Endothelial cell of umbilical vein (primary cell): Measurements from ENCODE around the gene PDSS2. TPM values are rescaled to one million over a fixed set of nuclear protein-coding genes. Genes with fewer than 3 reads are reported as not detected.

Experiments
- BruUV-seq: library from RNA; stranded (reverse); fragments of 400-500 nt; replicated peaks from 2 replicates; lab custom pipeline; 2021; lab: Mats Ljungman, UMichigan
- CTCF ChIA-PET: fragments of 300-600, 350-600 bp; sonication (Branson Sonifier 250); formaldehyde crosslinking; loops from one replicate; lab custom pipeline; 2021; ENCODE audit warnings: antibody characterized with exemption, inconsistent platforms; lab: Charles Lee
- POLR2A ChIA-PET: fragments of 300-600, 350-600 bp; sonication (Branson Sonifier 250); formaldehyde crosslinking; loops from one replicate; lab custom pipeline; 2021; ENCODE audit warnings: antibody characterized with exemption, inconsistent platforms; lab: Charles Lee
- DNase-seq: peaks from one replicate; pipeline ENCODE4 v3.0.0-alpha.2; 2011; ENCODE audit warnings: low read depth, low spot score
- FAIRE-seq: peaks from 2 replicates; lab custom pipeline; 2011; peaks lifted over from hg19 to GRCh38; lab: Jason Lieb, UNC
- H2AFZ ChIP-seq: 2 replicates; pipeline ENCODE4 v1.6.0; 2012; ENCODE audit warnings: low read depth, low read length, control low read depth, inconsistent platforms
- H3K27ac ChIP-seq: 2 replicates; pipeline ENCODE4 v1.5.1; 2011; ENCODE audit warnings: low read depth, mild to moderate bottlenecking, control low read depth, low read length, moderate library complexity; ENCODE audit not compliant: insufficient read depth
- H3K27me3 ChIP-seq, 2 experiments: 2 replicates each; pipeline versions ENCODE4 v1.6.0 to v1.6.1; 2011; ENCODE audit warnings: low read length in 2 of 2, mixed read lengths in 1 of 2; ENCODE audit not compliant: control insufficient read depth in 2 of 2, insufficient read depth in 2 of 2
- H3K36me3 ChIP-seq, 2 experiments: 2 replicates in 1 of 2; 3 replicates in 1 of 2; pipeline ENCODE4 v1.5.1; 2011; ENCODE audit warnings: low read length in 2 of 2, mild to moderate bottlenecking in 1 of 2, moderate library complexity in 1 of 2; ENCODE audit not compliant: control insufficient read depth in 2 of 2, insufficient read depth in 2 of 2; ENCODE audit errors: extremely low read depth in 1 of 2
- H3K4me1 ChIP-seq: 3 replicates; pipeline ENCODE4 v1.5.1; 2011; ENCODE audit warnings: mild to moderate bottlenecking, low read length; ENCODE audit not compliant: control insufficient read depth, insufficient read depth; ENCODE audit errors: extremely low read depth
- H3K4me2 ChIP-seq: 2 replicates; pipeline ENCODE4 v1.6.1; 2011; ENCODE audit warnings: low read length, control low read depth, mixed read lengths; ENCODE audit not compliant: insufficient read depth
- H3K4me3 ChIP-seq, 3 experiments: fragments of 200-600 bp in 1 of 3; sonication (generic), shearing (Covaris generic) in 1 of 3; replicated peaks in 1 of 3; 2 replicates each; pipeline ENCODE4 v1.5.1; 2011 to 2016; ENCODE audit warnings: control low read depth in 3 of 3, low read length in 3 of 3, mild to moderate bottlenecking in 2 of 3, inconsistent platforms in 1 of 3, low read depth in 1 of 3, moderate library complexity in 1 of 3; ENCODE audit not compliant: insufficient read depth in 1 of 3
- H3K79me2 ChIP-seq: 2 replicates; pipeline ENCODE4 v1.6.0; 2012; ENCODE audit warnings: low read length, inconsistent platforms; ENCODE audit not compliant: control insufficient read depth, insufficient read depth
- H3K9ac ChIP-seq: replicated peaks from 2 replicates; pipeline ENCODE3; 2011; ENCODE audit warnings: low read length, control low read depth; ENCODE audit not compliant: insufficient read depth; ENCODE audit errors: extremely low read depth
- H3K9me1 ChIP-seq: replicated peaks from 3 replicates; pipeline ENCODE4 v1.6.0; 2011; ENCODE audit warnings: mild to moderate bottlenecking, low read length; ENCODE audit not compliant: control insufficient read depth, insufficient read depth; ENCODE audit errors: extremely low read depth
- H3K9me3 ChIP-seq: replicated peaks from 2 replicates; pipeline ENCODE4 v1.5.1; 2012; ENCODE audit warnings: low read length, inconsistent platforms; ENCODE audit not compliant: control insufficient read depth, insufficient read depth
- H4K20me1 ChIP-seq: replicated peaks from 2 replicates; pipeline ENCODE3; 2011; ENCODE audit warnings: mild to moderate bottlenecking, low read length; ENCODE audit not compliant: control insufficient read depth, insufficient read depth; ENCODE audit errors: extremely low read depth
- EZH2 ChIP-seq: IDR thresholded peaks from 2 replicates; pipeline ENCODE4 v1.6.1; 2012; ENCODE audit warnings: borderline replicate concordance, low read depth, mild to moderate bottlenecking, moderate library complexity, low read length, inconsistent platforms; ENCODE audit not compliant: severe bottlenecking
- FOS ChIP-seq: IDR thresholded peaks from 2 replicates; pipeline ENCODE4 v1.6.1; 2011; ENCODE audit warnings: mild to moderate bottlenecking, low read length, moderate library complexity, borderline replicate concordance; ENCODE audit not compliant: insufficient read depth
- GATA2 ChIP-seq: IDR thresholded peaks from 2 replicates; pipeline ENCODE4 v1.7.0; 2011; ENCODE audit warnings: low read depth, mild to moderate bottlenecking, moderate library complexity, mixed read lengths, low read length; ENCODE audit not compliant: insufficient read length, insufficient read depth
- JUN ChIP-seq: IDR thresholded peaks from 2 replicates; pipeline ENCODE4 v1.6.1; 2011; ENCODE audit warnings: borderline replicate concordance, low read depth; ENCODE audit not compliant: insufficient read length, insufficient read depth
- MYC ChIP-seq: IDR thresholded peaks from one replicate; pipeline ENCODE4 v1.6.1; 2011; ENCODE audit warnings: mild to moderate bottlenecking, low read depth, low read length
- POLR2A ChIP-seq: IDR thresholded peaks from 2 replicates; pipeline ENCODE4 v1.6.1; 2012; ENCODE audit warnings: low read depth, mild to moderate bottlenecking, control low read depth, low read length
- POLR2AphosphoS5 ChIP-seq: IDR thresholded peaks from 2 replicates; pipeline ENCODE4 v1.6.1; 2012; ENCODE audit warnings: low read depth, mild to moderate bottlenecking, control low read depth, low read length, moderate library complexity; ENCODE audit not compliant: insufficient read depth
- dilution Hi-C: fragments of 300-500 bp; cut with MboI; formaldehyde crosslinking; loops from one replicate; pipeline ENCODE4 v1.15.0; 2019; ENCODE audit warnings: low sequenced_read_pairs; ENCODE audit not compliant: extremely low pct_ligation_motif_present
- intact Hi-C: fragments of 100-400 bp; cut with micrococcal nuclease; formaldehyde crosslinking; loops from one replicate; pipeline ENCODE4 v1.10.0; 2022
- polyA plus RNA-seq, 4 experiments: library from polyadenylated mRNA; depleted of rRNA in 3 of 4; stranded (reverse) in 3 of 4; unstranded in 1 of 4; fragments of >200 nt; gene quantifications; 2 replicates each; pipeline versions ENCODE4 v1.2.1 to v1.2.3, GENCODE V29; 2011 to 2012; ENCODE audit warnings: missing spikeins in 1 of 4
- total RNA-seq: library from RNA; stranded (reverse); gene quantifications from 2 replicates; pipeline ENCODE4 v1.2.3, GENCODE V29; 2021
- TF ChIP-seq, protein P1 (sequence below): IDR thresholded peaks from 2 replicates; pipeline ENCODE4 v1.6.1; 2011; ENCODE audit not compliant: insufficient read depth, insufficient read length
- TF ChIP-seq, protein P2 (sequence below), 2 donors: IDR thresholded peaks; 1 replicate in 1 of 2; 2 replicates in 1 of 2; pipeline ENCODE4 v1.5.1; 2011; ENCODE audit warnings: low read length in 2 of 2, mild to moderate bottlenecking in 2 of 2, moderate library complexity in 2 of 2, control low read depth in 1 of 2, inconsistent platforms in 1 of 2, low read depth in 1 of 2; ENCODE audit not compliant: insufficient read depth in 1 of 2; ENCODE audit errors: extremely low read depth in 1 of 2

Gene PDSS2
- total and polyA plus RNA-seq, 2 donors (not counting 3 experiments of a cell fraction or from before 2014, with no cell fraction given), result 7.6 to 9.3 TPM

DNA sequence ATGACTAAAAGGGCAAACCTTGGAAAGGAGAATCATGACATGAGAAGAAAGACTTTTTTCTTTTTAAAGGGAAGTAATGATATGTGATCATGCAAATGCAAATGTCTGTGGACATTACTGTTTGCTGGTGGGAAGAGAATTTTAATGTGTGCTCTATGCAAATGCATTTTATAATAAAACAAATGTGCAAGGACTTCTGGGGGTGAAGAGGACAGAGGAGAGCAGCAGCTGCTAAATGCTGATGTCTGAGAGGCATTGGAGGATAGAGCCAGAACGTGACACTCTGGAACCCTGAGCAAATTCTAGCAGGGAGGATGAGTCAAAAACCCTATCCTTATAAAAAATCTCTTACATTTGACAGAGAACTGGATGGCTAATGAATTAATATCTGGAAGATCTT, 274.9 kb downstream of the PDSS2 start:
- no peaks in the 10 kb centered on the region for H3K9me3 ChIP-seq
- no peak overlapping the region for H2AFZ ChIP-seq
- H3K4me2 ChIP-seq, result no peak overlapping the region
- no TSS peak for BruUV-seq
- H3K9ac ChIP-seq, result no peak overlapping the region
- FAIRE-seq (no peak), DNase-seq (no peak)
- no peaks in the 10 kb centered on the region for H3K79me2 ChIP-seq
- H3K9me1 ChIP-seq, result no peaks in the 10 kb centered on the region
- CTCF ChIA-PET, result interaction anchor here (1.0 kb wide), 1 partner anchor 311 kb away, joined by 3 read pairs; no protein-coding TSS in a partner anchor
- no peak overlapping the region for H3K4me3 ChIP-seq
- H3K36me3 ChIP-seq, result no peaks in the 10 kb centered on the region
- no peak overlapping the region for H3K27ac ChIP-seq
- no peaks in the 10 kb centered on the region for H3K27me3 ChIP-seq
- H3K4me1 ChIP-seq, result no peaks in the 10 kb centered on the region
- POLR2A ChIA-PET, result no interaction called here
- TF ChIP-seq GATA2 (no peak), FOS (no peak), MYC (no peak), POLR2AphosphoS5 (no peak), EZH2 (no peak), POLR2A (no peak), JUN (no peak)
- TF ChIP-seq, protein P1, sequence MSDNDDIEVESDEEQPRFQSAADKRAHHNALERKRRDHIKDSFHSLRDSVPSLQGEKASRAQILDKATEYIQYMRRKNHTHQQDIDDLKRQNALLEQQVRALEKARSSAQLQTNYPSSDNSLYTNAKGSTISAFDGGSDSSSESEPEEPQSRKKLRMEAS, result no peak
- TF ChIP-seq, protein P2, sequence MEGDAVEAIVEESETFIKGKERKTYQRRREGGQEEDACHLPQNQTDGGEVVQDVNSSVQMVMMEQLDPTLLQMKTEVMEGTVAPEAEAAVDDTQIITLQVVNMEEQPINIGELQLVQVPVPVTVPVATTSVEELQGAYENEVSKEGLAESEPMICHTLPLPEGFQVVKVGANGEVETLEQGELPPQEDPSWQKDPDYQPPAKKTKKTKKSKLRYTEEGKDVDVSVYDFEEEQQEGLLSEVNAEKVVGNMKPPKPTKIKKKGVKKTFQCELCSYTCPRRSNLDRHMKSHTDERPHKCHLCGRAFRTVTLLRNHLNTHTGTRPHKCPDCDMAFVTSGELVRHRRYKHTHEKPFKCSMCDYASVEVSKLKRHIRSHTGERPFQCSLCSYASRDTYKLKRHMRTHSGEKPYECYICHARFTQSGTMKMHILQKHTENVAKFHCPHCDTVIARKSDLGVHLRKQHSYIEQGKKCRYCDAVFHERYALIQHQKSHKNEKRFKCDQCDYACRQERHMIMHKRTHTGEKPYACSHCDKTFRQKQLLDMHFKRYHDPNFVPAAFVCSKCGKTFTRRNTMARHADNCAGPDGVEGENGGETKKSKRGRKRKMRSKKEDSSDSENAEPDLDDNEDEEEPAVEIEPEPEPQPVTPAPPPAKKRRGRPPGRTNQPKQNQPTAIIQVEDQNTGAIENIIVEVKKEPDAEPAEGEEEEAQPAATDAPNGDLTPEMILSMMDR (IDR thresholded peaks at IDR 0.05; ENCODE audit: extremely low read depth in 1 of 2, insufficient read depth in 1 of 2, low read depth in 1 of 2, low read length in 2 of 2), result no peak
- intact Hi-C loops (no loop called here), dilution Hi-C loops (no loop called here)
- no peaks in the 10 kb centered on the region for H4K20me1 ChIP-seq
